PC-3 (cell line): ENCODE measurements around the gene IGF1. TPM values are rescaled to one million over a fixed set of nuclear protein-coding genes. Genes with fewer than 3 reads are reported as not detected.

Source experiments
- ATAC-seq: fragments of 200-7000 bp; cut with Tn5 transposase; 2 replicates; pipeline ENCODE4 v1.9.1; 2020; ENCODE audit warnings: mild to moderate bottlenecking, moderate library complexity
- BruUV-seq: library from RNA; stranded (reverse); fragments of 400-500 nt; replicated peaks from 2 replicates; lab custom pipeline; 2021; lab: Mats Ljungman, UMichigan
- CTCF ChIA-PET: fragments of 300-600 bp; sonication (Branson Sonifier 250); formaldehyde crosslinking; loops from one replicate; lab custom pipeline; 2022; ENCODE audit warnings: antibody characterized with exemption; lab: Charles Lee
- POLR2A ChIA-PET: fragments of 300-600 bp; sonication (Branson Sonifier 250); formaldehyde crosslinking; loops from one replicate; lab custom pipeline; 2022; ENCODE audit warnings: antibody characterized with exemption; ENCODE audit not compliant: unreplicated experiment; lab: Charles Lee
- DNase-seq: peaks from one replicate; pipeline ENCODE4 v3.0.0-alpha.2; 2015
- H2AFZ ChIP-seq: fragments of 300-600 bp; sonication (generic); 2 replicates; pipeline ENCODE4 v1.6.0; 2016; ENCODE audit warnings: antibody characterized with exemption, low read length
- H3F3A ChIP-seq: fragments of 300-600 bp; sonication (generic); one replicate; pipeline ENCODE4 v1.6.0; 2017; ENCODE audit warnings: antibody characterized with exemption, low read length, control low read depth, mild to moderate bottlenecking; ENCODE audit not compliant: unreplicated experiment
- H3K27ac ChIP-seq: fragments of 300-600 bp; sonication (generic); 2 replicates; pipeline ENCODE4 v1.5.1; 2016; ENCODE audit warnings: mild to moderate bottlenecking, low read length
- H3K27me3 ChIP-seq: fragments of 300-600 bp; sonication (generic); 2 replicates; pipeline ENCODE4 v1.6.1; 2016; ENCODE audit warnings: low read length, mixed read lengths
- H3K36me3 ChIP-seq: fragments of 300-600 bp; sonication (generic); 2 replicates; pipeline ENCODE4 v1.6.1; 2016; ENCODE audit warnings: low read depth, mixed run types, low read length, mixed read lengths
- H3K4me1 ChIP-seq: fragments of 300-600 bp; sonication (generic); 2 replicates; pipeline ENCODE4 v1.5.1; 2016; ENCODE audit warnings: low read length; ENCODE audit not compliant: insufficient read depth
- H3K4me2 ChIP-seq: fragments of 300-600 bp; sonication (generic); 2 replicates; pipeline ENCODE4 v1.6.0; 2016; ENCODE audit warnings: low read length
- H3K4me3 ChIP-seq: fragments of 300-600 bp; sonication (generic); 2 replicates; pipeline ENCODE4 v1.5.1; 2016; ENCODE audit warnings: mild to moderate bottlenecking, low read length, mixed read lengths
- H3K79me2 ChIP-seq: fragments of 300-600 bp; sonication (generic); 2 replicates; pipeline ENCODE4 v1.6.1; 2017; ENCODE audit warnings: low read length, mixed read lengths
- H3K9ac ChIP-seq: fragments of 300-600 bp; sonication (generic); 2 replicates; pipeline ENCODE4 v1.6.0; 2016; ENCODE audit warnings: mild to moderate bottlenecking, low read length
- H3K9me2 ChIP-seq: fragments of 300-600 bp; sonication (generic); replicated peaks from 2 replicates; pipeline ENCODE4 v1.6.1; 2016; ENCODE audit warnings: mixed run types, low read length, mixed read lengths
- H3K9me3 ChIP-seq: fragments of 300-600 bp; sonication (generic); 2 replicates; pipeline ENCODE4 v1.6.1; 2016; ENCODE audit warnings: low read length, mixed read lengths
- H4K20me1 ChIP-seq: fragments of 300-600 bp; sonication (generic); 2 replicates; pipeline ENCODE4 v1.6.1; 2016; ENCODE audit warnings: low read length, mixed read lengths
- EZH2 ChIP-seq: fragments of 300-600 bp; sonication (generic); IDR thresholded peaks from one replicate; pipeline ENCODE4 v1.6.1; 2017; ENCODE audit warnings: antibody characterized with exemption, mild to moderate bottlenecking, low read length; ENCODE audit not compliant: unreplicated experiment
- EZH2phosphoT487 ChIP-seq: fragments of 300-600 bp; sonication (generic); IDR thresholded peaks from 2 replicates; pipeline ENCODE4 v1.6.1; 2018; ENCODE audit warnings: mild to moderate bottlenecking, antibody characterized with exemption, low read length, borderline replicate concordance
- intact Hi-C: fragments of 100-400 bp; cut with micrococcal nuclease; formaldehyde crosslinking; loops from 2 replicates; pipeline ENCODE4 v1.9.0; 2023
- total RNA-seq: library from RNA; depleted of rRNA; stranded (reverse); fragments of >200 nt; gene quantifications from 2 replicates; pipeline ENCODE4 v1.2.3, GENCODE V29; 2014
- TF ChIP-seq, protein P1 (sequence below): fragments of 300-600 bp; sonication (generic); conservative IDR thresholded peaks from 2 replicates; pipeline ENCODE4 v1.5.1; 2017; ENCODE audit warnings: antibody characterized with exemption, low read depth, mild to moderate bottlenecking, low read length

The IGF1 gene
- total RNA-seq, 1 experiment from 2014 or later, result not detected

- DNase-seq, result no peak
- H3K9ac ChIP-seq, result no peak overlapping the region
- no peak overlapping the region for H3K27ac ChIP-seq
- H3K4me3 ChIP-seq, result no peak overlapping the region
- H2AFZ ChIP-seq, result no peak overlapping the region
- ChIA-PET POLR2A (no interaction called here), CTCF (interaction anchor here (0.6 kb wide), 1 partner anchor 1666 kb away, joined by 5 read pairs; no protein-coding TSS in a partner anchor)
- H3K9me3 ChIP-seq, result peaks cover 9% of the 10 kb centered on the region; the same call in 1 of the 2 replicates
- no peaks in the 10 kb centered on the region for H3K79me2 ChIP-seq
- no peaks in the 10 kb centered on the region for H3K27me3 ChIP-seq
- H3K4me2 ChIP-seq, result no peak overlapping the region
- BruUV-seq, result no TSS peak
- TF ChIP-seq, protein P1, sequence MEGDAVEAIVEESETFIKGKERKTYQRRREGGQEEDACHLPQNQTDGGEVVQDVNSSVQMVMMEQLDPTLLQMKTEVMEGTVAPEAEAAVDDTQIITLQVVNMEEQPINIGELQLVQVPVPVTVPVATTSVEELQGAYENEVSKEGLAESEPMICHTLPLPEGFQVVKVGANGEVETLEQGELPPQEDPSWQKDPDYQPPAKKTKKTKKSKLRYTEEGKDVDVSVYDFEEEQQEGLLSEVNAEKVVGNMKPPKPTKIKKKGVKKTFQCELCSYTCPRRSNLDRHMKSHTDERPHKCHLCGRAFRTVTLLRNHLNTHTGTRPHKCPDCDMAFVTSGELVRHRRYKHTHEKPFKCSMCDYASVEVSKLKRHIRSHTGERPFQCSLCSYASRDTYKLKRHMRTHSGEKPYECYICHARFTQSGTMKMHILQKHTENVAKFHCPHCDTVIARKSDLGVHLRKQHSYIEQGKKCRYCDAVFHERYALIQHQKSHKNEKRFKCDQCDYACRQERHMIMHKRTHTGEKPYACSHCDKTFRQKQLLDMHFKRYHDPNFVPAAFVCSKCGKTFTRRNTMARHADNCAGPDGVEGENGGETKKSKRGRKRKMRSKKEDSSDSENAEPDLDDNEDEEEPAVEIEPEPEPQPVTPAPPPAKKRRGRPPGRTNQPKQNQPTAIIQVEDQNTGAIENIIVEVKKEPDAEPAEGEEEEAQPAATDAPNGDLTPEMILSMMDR, result no peak
- TF ChIP-seq EZH2, result no peak
- TF ChIP-seq EZH2phosphoT487, result no peak
- no peak for ATAC-seq
- no peaks in the 10 kb centered on the region for H3K36me3 ChIP-seq
- H3K9me2 ChIP-seq, result no peaks in the 10 kb centered on the region
- H4K20me1 ChIP-seq, result no peaks in the 10 kb centered on the region
- no peaks in the 10 kb centered on the region for H3K4me1 ChIP-seq
- H3F3A ChIP-seq, result no peaks in the 10 kb centered on the region
- intact Hi-C loops, result no loop called here
These were observed 16.6 kb downstream of the IGF1 start for GRCh38 chr12:102463659-102464249.

GRCh38 chr12:102462795-102463465 is 17.4 kb downstream of the IGF1 start:
- H3K9me2 ChIP-seq, result no peaks in the 10 kb centered on the region
- intact Hi-C loops, result no loop called here
- H3K4me2 ChIP-seq, result no peak overlapping the region
- 0 out of 2 replicates have a peak, but pooled peaks cover 3% of the 10 kb centered on the region for H3K27me3 ChIP-seq
- TF ChIP-seq EZH2 (no peak), EZH2phosphoT487 (no peak)
- TF ChIP-seq, protein P1, result no peak
- no peaks in the 10 kb centered on the region for H3K4me1 ChIP-seq
- no peaks in the 10 kb centered on the region for H3K36me3 ChIP-seq
- ATAC-seq (no peak), DNase-seq (no peak)
- no peak overlapping the region for H3K27ac ChIP-seq
- peaks cover 6% of the 10 kb centered on the region; the same call in 1 of the 2 replicates for H3K9me3 ChIP-seq
- H3K4me3 ChIP-seq, result no peak overlapping the region
- no peak overlapping the region for H2AFZ ChIP-seq
- H3K79me2 ChIP-seq, result no peaks in the 10 kb centered on the region
- no peaks in the 10 kb centered on the region for H4K20me1 ChIP-seq
- CTCF ChIA-PET, result interaction anchor here (0.6 kb wide), 1 partner anchor 1665 kb away, joined by 5 read pairs; no protein-coding TSS in a partner anchor
- no TSS peak for BruUV-seq
- H3F3A ChIP-seq, result no peaks in the 10 kb centered on the region
- POLR2A ChIA-PET, result no interaction called here
- no peak overlapping the region for H3K9ac ChIP-seq

DNA sequence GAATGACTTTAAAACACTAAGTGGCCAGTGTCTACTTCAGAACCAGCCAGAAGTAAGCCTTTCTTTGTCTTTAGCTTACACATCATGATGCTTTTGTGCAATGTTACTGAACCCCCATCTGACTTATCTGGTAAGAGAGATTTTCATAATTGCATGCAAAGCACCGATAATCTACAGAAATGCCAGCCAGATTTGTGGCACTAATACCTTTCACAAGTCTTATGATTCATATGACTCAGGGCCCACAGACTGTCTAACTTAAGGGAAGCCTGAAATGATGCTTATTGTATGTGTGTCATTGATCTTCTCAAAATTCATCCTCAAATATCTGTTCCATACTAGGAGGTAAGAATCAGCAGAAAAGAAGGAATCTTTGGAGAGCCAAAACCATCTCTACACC is 18.0 kb downstream of the IGF1 start:
- Histone ChIP-seq H3F3A (no peaks in the 10 kb centered on the region), H3K36me3 (no peaks in the 10 kb centered on the region), H2AFZ (no peak overlapping the region), H3K9ac (no peak overlapping the region), H3K9me2 (no peaks in the 10 kb centered on the region), H3K27me3 (0 out of 2 replicates have a peak, but pooled peaks cover 5% of the 10 kb centered on the region), H3K27ac (no peak overlapping the region), H3K4me2 (no peak overlapping the region), H4K20me1 (no peaks in the 10 kb centered on the region), H3K4me1 (no peaks in the 10 kb centered on the region), H3K79me2 (no peaks in the 10 kb centered on the region), H3K9me3 (peaks cover 6% of the 10 kb centered on the region; the same call in 1 of the 2 replicates), H3K4me3 (no peak overlapping the region)
- intact Hi-C loops, result no loop called here
- TF ChIP-seq, protein P1, result no peak
- no peak for TF ChIP-seq EZH2
- TF ChIP-seq EZH2phosphoT487, result no peak
- BruUV-seq, result no TSS peak
- no peak for DNase-seq
- ChIA-PET POLR2A (no interaction called here), CTCF (no interaction called here)
- no peak for ATAC-seq
